PC-3 (cell line): ENCODE data around the gene NDC1. TPM values are rescaled to one million over a fixed set of nuclear protein-coding genes. Genes with fewer than 3 reads are reported as not detected.

Experiments
- ATAC-seq: fragments of 200-7000 bp; cut with Tn5 transposase; 2 replicates; pipeline ENCODE4 v1.9.1; 2020; ENCODE audit warnings: mild to moderate bottlenecking, moderate library complexity
- BruUV-seq: library from RNA; stranded (reverse); fragments of 400-500 nt; replicated peaks from 2 replicates; lab custom pipeline; 2021; lab: Mats Ljungman, UMichigan
- CTCF ChIA-PET: fragments of 300-600 bp; sonication (Branson Sonifier 250); formaldehyde crosslinking; loops from one replicate; lab custom pipeline; 2022; ENCODE audit warnings: antibody characterized with exemption; lab: Charles Lee
- POLR2A ChIA-PET: fragments of 300-600 bp; sonication (Branson Sonifier 250); formaldehyde crosslinking; loops from one replicate; lab custom pipeline; 2022; ENCODE audit warnings: antibody characterized with exemption; ENCODE audit not compliant: unreplicated experiment; lab: Charles Lee
- DNase-seq: peaks from one replicate; pipeline ENCODE4 v3.0.0-alpha.2; 2015
- H2AFZ ChIP-seq: fragments of 300-600 bp; sonication (generic); 2 replicates; pipeline ENCODE4 v1.6.0; 2016; ENCODE audit warnings: antibody characterized with exemption, low read length
- H3F3A ChIP-seq: fragments of 300-600 bp; sonication (generic); one replicate; pipeline ENCODE4 v1.6.0; 2017; ENCODE audit warnings: antibody characterized with exemption, low read length, control low read depth, mild to moderate bottlenecking; ENCODE audit not compliant: unreplicated experiment
- H3K27ac ChIP-seq: fragments of 300-600 bp; sonication (generic); 2 replicates; pipeline ENCODE4 v1.5.1; 2016; ENCODE audit warnings: mild to moderate bottlenecking, low read length
- H3K27me3 ChIP-seq: fragments of 300-600 bp; sonication (generic); 2 replicates; pipeline ENCODE4 v1.6.1; 2016; ENCODE audit warnings: low read length, mixed read lengths
- H3K36me3 ChIP-seq: fragments of 300-600 bp; sonication (generic); 2 replicates; pipeline ENCODE4 v1.6.1; 2016; ENCODE audit warnings: low read depth, mixed run types, low read length, mixed read lengths
- H3K4me1 ChIP-seq: fragments of 300-600 bp; sonication (generic); 2 replicates; pipeline ENCODE4 v1.5.1; 2016; ENCODE audit warnings: low read length; ENCODE audit not compliant: insufficient read depth
- H3K4me2 ChIP-seq: fragments of 300-600 bp; sonication (generic); 2 replicates; pipeline ENCODE4 v1.6.0; 2016; ENCODE audit warnings: low read length
- H3K4me3 ChIP-seq: fragments of 300-600 bp; sonication (generic); 2 replicates; pipeline ENCODE4 v1.5.1; 2016; ENCODE audit warnings: mild to moderate bottlenecking, low read length, mixed read lengths
- H3K79me2 ChIP-seq: fragments of 300-600 bp; sonication (generic); 2 replicates; pipeline ENCODE4 v1.6.1; 2017; ENCODE audit warnings: low read length, mixed read lengths
- H3K9ac ChIP-seq: fragments of 300-600 bp; sonication (generic); 2 replicates; pipeline ENCODE4 v1.6.0; 2016; ENCODE audit warnings: mild to moderate bottlenecking, low read length
- H3K9me2 ChIP-seq: fragments of 300-600 bp; sonication (generic); replicated peaks from 2 replicates; pipeline ENCODE4 v1.6.1; 2016; ENCODE audit warnings: mixed run types, low read length, mixed read lengths
- H3K9me3 ChIP-seq: fragments of 300-600 bp; sonication (generic); 2 replicates; pipeline ENCODE4 v1.6.1; 2016; ENCODE audit warnings: low read length, mixed read lengths
- H4K20me1 ChIP-seq: fragments of 300-600 bp; sonication (generic); 2 replicates; pipeline ENCODE4 v1.6.1; 2016; ENCODE audit warnings: low read length, mixed read lengths
- CTCF ChIP-seq: fragments of 300-600 bp; sonication (generic); conservative IDR thresholded peaks from 2 replicates; pipeline ENCODE4 v1.5.1; 2017; ENCODE audit warnings: antibody characterized with exemption, low read depth, mild to moderate bottlenecking, low read length
- EZH2 ChIP-seq: fragments of 300-600 bp; sonication (generic); IDR thresholded peaks from one replicate; pipeline ENCODE4 v1.6.1; 2017; ENCODE audit warnings: antibody characterized with exemption, mild to moderate bottlenecking, low read length; ENCODE audit not compliant: unreplicated experiment
- EZH2phosphoT487 ChIP-seq: fragments of 300-600 bp; sonication (generic); IDR thresholded peaks from 2 replicates; pipeline ENCODE4 v1.6.1; 2018; ENCODE audit warnings: mild to moderate bottlenecking, antibody characterized with exemption, low read length, borderline replicate concordance
- intact Hi-C: fragments of 100-400 bp; cut with micrococcal nuclease; formaldehyde crosslinking; loops from 2 replicates; pipeline ENCODE4 v1.9.0; 2023
- total RNA-seq: library from RNA; depleted of rRNA; stranded (reverse); fragments of >200 nt; gene quantifications from 2 replicates; pipeline ENCODE4 v1.2.3, GENCODE V29; 2014

The NDC1 gene
- total RNA-seq, 1 experiment from 2014 or later = 63.6 TPM

GRCh38 chr1:53766194-53766742, 71.8 kb downstream of the NDC1 start:
- H4K20me1 ChIP-seq = no peaks in the 10 kb centered on the region
- ATAC-seq (no peak), DNase-seq (no peak)
- intact Hi-C loops = loop anchor here (5.0 kb wide), 1 partner anchor 61 kb away; no protein-coding TSS in a partner anchor
- H3K27ac ChIP-seq = no peak overlapping the region
- TF ChIP-seq CTCF = no peak
- TF ChIP-seq EZH2phosphoT487 = no peak
- TF ChIP-seq EZH2 = no peak
- H3K36me3 ChIP-seq = peaks cover 36% of the 10 kb centered on the region
- no TSS peak for BruUV-seq
- no peak overlapping the region for H2AFZ ChIP-seq
- no peak overlapping the region for H3K9ac ChIP-seq
- H3K4me2 ChIP-seq = no peak overlapping the region
- no peaks in the 10 kb centered on the region for H3K27me3 ChIP-seq
- H3K4me1 ChIP-seq = no peaks in the 10 kb centered on the region
- no peaks in the 10 kb centered on the region for H3K9me3 ChIP-seq
- no peak overlapping the region for H3K4me3 ChIP-seq
- ChIA-PET POLR2A (no interaction called here), CTCF (interaction anchor here (0.5 kb wide), 1 partner anchor 28 kb away, joined by 3 read pairs; no protein-coding TSS in a partner anchor)
- no peaks in the 10 kb centered on the region for H3K79me2 ChIP-seq
- no peaks in the 10 kb centered on the region for H3F3A ChIP-seq
- no peaks in the 10 kb centered on the region for H3K9me2 ChIP-seq

DNA sequence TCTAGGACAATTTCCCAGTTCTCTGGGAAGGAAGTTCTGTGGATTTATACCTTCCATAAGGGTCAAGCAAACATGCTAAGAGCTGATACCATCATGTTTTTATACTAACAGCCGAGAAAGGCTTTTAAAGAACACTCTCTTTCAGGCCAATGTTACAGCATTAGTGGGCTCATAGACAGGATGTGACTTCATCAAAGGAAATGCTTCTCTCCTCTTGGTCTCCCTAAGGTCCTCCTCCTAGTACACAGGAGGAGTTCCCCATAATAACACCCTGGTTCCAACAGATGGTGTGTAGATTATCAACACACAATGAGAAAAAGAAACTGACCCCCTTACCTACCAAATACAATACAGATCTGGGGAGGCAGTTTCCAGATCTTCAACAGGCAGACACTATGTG, 72.4 kb downstream of the NDC1 start:
- no peak overlapping the region for H3K4me2 ChIP-seq
- peaks cover 35% of the 10 kb centered on the region for H3K36me3 ChIP-seq
- H4K20me1 ChIP-seq = no peaks in the 10 kb centered on the region
- H3K27ac ChIP-seq = no peak overlapping the region
- H3K4me3 ChIP-seq = no peak overlapping the region
- ATAC-seq (no peak), DNase-seq (no peak)
- no peaks in the 10 kb centered on the region for H3K9me2 ChIP-seq
- ChIA-PET POLR2A (no interaction called here), CTCF (interaction anchor here (0.5 kb wide), 1 partner anchor 29 kb away, joined by 3 read pairs; no protein-coding TSS in a partner anchor)
- intact Hi-C loops = loop anchor here (5.0 kb wide), 1 partner anchor 62 kb away; no protein-coding TSS in a partner anchor
- H3K4me1 ChIP-seq = no peaks in the 10 kb centered on the region
- H3F3A ChIP-seq = no peaks in the 10 kb centered on the region
- no peak overlapping the region for H3K9ac ChIP-seq
- H3K79me2 ChIP-seq = no peaks in the 10 kb centered on the region
- TF ChIP-seq EZH2phosphoT487 (no peak), CTCF (no peak), EZH2 (no peak)
- H3K27me3 ChIP-seq = no peaks in the 10 kb centered on the region
- H3K9me3 ChIP-seq = no peaks in the 10 kb centered on the region
- BruUV-seq = no TSS peak
- no peak overlapping the region for H2AFZ ChIP-seq

- Histone ChIP-seq H3K9ac (no peak overlapping the region), H3K36me3 (peaks cover 28% of the 10 kb centered on the region), H3K27ac (no peak overlapping the region), H4K20me1 (no peaks in the 10 kb centered on the region), H3K79me2 (no peaks in the 10 kb centered on the region), H3K4me1 (no peaks in the 10 kb centered on the region), H2AFZ (no peak overlapping the region), H3K9me3 (no peaks in the 10 kb centered on the region), H3K4me3 (no peak overlapping the region), H3K4me2 (no peak overlapping the region), H3K9me2 (no peaks in the 10 kb centered on the region), H3F3A (no peaks in the 10 kb centered on the region), H3K27me3 (no peaks in the 10 kb centered on the region)
- CTCF ChIA-PET = no interaction called here
- TF ChIP-seq EZH2 = no peak
- no peak for TF ChIP-seq EZH2phosphoT487
- no TSS peak for BruUV-seq
- ATAC-seq = no peak
- POLR2A ChIA-PET = no interaction called here
- intact Hi-C loops = no loop called here
- DNase-seq = no peak
Observed at GRCh38 chr1:53763911-53764310, 74.2 kb downstream of the NDC1 start.
